Measurements from ENCODE around the gene GPC6. TPM values are rescaled to one million over a fixed set of nuclear protein-coding genes. Genes with fewer than 3 reads are reported as not detected.

GPC6 gene
- total RNA-seq, 4 donors from 2014 or later = 13.7 to 21.7 (median 16.5) TPM

GRCh38 chr13:93244918-93245280 lies 18.3 kb downstream of the GPC6 start:
- Histone ChIP-seq H3K27ac (peak overlapping the region in 2 of 4 donors; percentile 33 to 56), H3K4me3 (peak overlapping the region; percentile 1 to 31), H3K27me3 (peaks cover 9% of the 10 kb centered on the region), H3K9me3 (peaks cover 0 to 2% (median 0%) of the 10 kb centered on the region in 3 donors), H3K4me1 (no peaks in the 10 kb centered on the region), H3K36me3 (no peaks in the 10 kb centered on the region)
- no peak for TF ChIP-seq POLR2AphosphoS5 (IDR thresholded peaks at IDR 0.05)
- TF ChIP-seq, protein P1, sequence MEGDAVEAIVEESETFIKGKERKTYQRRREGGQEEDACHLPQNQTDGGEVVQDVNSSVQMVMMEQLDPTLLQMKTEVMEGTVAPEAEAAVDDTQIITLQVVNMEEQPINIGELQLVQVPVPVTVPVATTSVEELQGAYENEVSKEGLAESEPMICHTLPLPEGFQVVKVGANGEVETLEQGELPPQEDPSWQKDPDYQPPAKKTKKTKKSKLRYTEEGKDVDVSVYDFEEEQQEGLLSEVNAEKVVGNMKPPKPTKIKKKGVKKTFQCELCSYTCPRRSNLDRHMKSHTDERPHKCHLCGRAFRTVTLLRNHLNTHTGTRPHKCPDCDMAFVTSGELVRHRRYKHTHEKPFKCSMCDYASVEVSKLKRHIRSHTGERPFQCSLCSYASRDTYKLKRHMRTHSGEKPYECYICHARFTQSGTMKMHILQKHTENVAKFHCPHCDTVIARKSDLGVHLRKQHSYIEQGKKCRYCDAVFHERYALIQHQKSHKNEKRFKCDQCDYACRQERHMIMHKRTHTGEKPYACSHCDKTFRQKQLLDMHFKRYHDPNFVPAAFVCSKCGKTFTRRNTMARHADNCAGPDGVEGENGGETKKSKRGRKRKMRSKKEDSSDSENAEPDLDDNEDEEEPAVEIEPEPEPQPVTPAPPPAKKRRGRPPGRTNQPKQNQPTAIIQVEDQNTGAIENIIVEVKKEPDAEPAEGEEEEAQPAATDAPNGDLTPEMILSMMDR (IDR thresholded peaks at IDR 0.05) = no peak
- no peak for TF ChIP-seq POLR2A (IDR thresholded peaks at IDR 0.05)
- 44 to 92% methylated on average over 1 of the region's 1 CpG for WGBS, 2 donors (ENCODE audit: low coverage in 1 of 2)
- ATAC-seq = peak; percentile 75

GRCh38 chr13:93246069-93246468 lies 19.5 kb downstream of the GPC6 start:
- Histone ChIP-seq H3K4me3 (no peak overlapping the region), H3K4me1 (no peaks in the 10 kb centered on the region), H3K36me3 (no peaks in the 10 kb centered on the region), H3K9me3 (no peaks in the 10 kb centered on the region), H3K27me3 (peaks cover 9% of the 10 kb centered on the region), H3K27ac (no peak overlapping the region)
- ATAC-seq = no peak
- TF ChIP-seq, protein P1 (IDR thresholded peaks at IDR 0.05) = no peak
- TF ChIP-seq POLR2AphosphoS5 (IDR thresholded peaks at IDR 0.05) (no peak), EP300 (IDR thresholded peaks at IDR 0.05) (no peak), POLR2A (IDR thresholded peaks at IDR 0.05) (no peak)
- WGBS, 2 donors (ENCODE audit: low coverage in 1 of 2) = 89% methylated on average over 1 of the region's 1 CpG; no CpG with 5 or more reads in 1 of the 2 donors

DNA sequence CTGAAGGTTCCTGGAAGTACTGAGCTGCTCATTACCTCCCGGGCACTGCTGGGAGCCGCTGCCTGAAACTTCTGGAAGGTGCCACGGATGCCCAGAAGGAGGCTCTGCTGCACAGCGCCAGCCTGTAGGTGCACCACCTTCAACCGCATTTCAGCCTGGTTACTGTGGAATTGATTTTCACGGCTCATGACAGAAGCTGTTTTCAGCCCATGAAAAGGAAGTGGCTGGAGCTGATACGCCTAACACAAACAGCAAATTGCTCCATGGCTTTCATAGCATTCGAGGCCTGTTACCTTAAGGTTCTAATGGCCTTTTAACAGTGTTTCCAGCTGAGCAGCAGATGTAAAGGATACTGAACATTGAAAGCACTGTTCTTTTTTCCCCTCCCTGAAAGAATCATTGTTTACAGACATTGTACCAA lies 22.0 kb downstream of the GPC6 start:
- Histone ChIP-seq H3K4me3 (no peak overlapping the region), H3K9me3 (no peaks in the 10 kb centered on the region), H3K4me1 (no peaks in the 10 kb centered on the region), H3K27me3 (peaks cover 3% of the 10 kb centered on the region), H3K36me3 (no peaks in the 10 kb centered on the region), H3K27ac (no peak overlapping the region)
- TF ChIP-seq POLR2A (IDR thresholded peaks at IDR 0.05) (no peak), POLR2AphosphoS5 (IDR thresholded peaks at IDR 0.05) (no peak), EP300 (IDR thresholded peaks at IDR 0.05) (no peak)
- TF ChIP-seq, protein P1 (IDR thresholded peaks at IDR 0.05) = no peak
- 70% methylated on average over 6 to 8 of the region's 8 CpGs for WGBS, 2 donors (ENCODE audit: low coverage in 1 of 2)
- ATAC-seq = no peak

GRCh38 chr13:93249364-93250306 lies 23.0 kb downstream of the GPC6 start:
- TF ChIP-seq, protein P1 (IDR thresholded peaks at IDR 0.05) = no peak
- no peak for TF ChIP-seq POLR2A (IDR thresholded peaks at IDR 0.05)
- no peak for TF ChIP-seq POLR2AphosphoS5 (IDR thresholded peaks at IDR 0.05)
- TF ChIP-seq EP300 (IDR thresholded peaks at IDR 0.05) = no peak
- H3K27me3 ChIP-seq = no peaks in the 10 kb centered on the region
- WGBS, 2 donors (ENCODE audit: low coverage in 1 of 2) = 86 to 97% methylated on average over 6 to 7 of the region's 7 CpGs
- H3K9me3 ChIP-seq = no peaks in the 10 kb centered on the region
- H3K27ac ChIP-seq = no peak overlapping the region
- ATAC-seq = no peak
- H3K4me3 ChIP-seq = no peak overlapping the region
- H3K36me3 ChIP-seq = no peaks in the 10 kb centered on the region
- H3K4me1 ChIP-seq = no peaks in the 10 kb centered on the region

DNA sequence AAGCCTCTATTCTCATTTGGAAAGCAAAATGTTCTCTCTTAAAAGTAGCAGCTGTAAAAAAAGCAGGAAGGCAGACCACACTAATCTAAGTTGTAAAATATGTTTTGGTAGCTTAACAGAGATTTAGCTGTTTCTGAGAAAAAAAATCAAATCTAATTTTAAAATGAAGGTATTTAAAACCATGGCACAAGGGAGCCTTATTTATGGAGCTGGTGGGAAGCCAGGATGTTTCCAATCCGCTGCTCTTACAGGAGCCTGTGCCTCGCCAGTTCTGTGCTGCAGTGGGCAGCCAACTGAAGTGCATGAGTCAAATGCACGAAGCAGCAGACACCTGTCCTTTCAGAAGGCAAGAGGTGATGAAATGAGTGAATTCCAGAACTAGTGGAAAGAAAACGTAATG lies 28.2 kb downstream of the GPC6 start:
- no peak for ATAC-seq
- 51 to 59% methylated on average over 4 of the region's 4 CpGs for WGBS, 2 donors (ENCODE audit: low coverage in 1 of 2)
- no peak for TF ChIP-seq POLR2AphosphoS5 (IDR thresholded peaks at IDR 0.05)
- TF ChIP-seq EP300 (IDR thresholded peaks at IDR 0.05) = no peak

More for the DNA sequence above, 28.2 kb downstream of the GPC6 start:
- no peaks in the 10 kb centered on the region for H3K36me3 ChIP-seq
- no peaks in the 10 kb centered on the region for H3K27me3 ChIP-seq
- H3K4me1 ChIP-seq = no peaks in the 10 kb centered on the region
- H3K4me3 ChIP-seq = no peak overlapping the region
- no peaks in the 10 kb centered on the region for H3K9me3 ChIP-seq
- no peak overlapping the region for H3K27ac ChIP-seq
